ENCODE data around the gene KLK15.
A peak's percentile ranks its signal among the peaks of the same experiment; 100 is the strongest.

The KLK15 gene

DNA sequence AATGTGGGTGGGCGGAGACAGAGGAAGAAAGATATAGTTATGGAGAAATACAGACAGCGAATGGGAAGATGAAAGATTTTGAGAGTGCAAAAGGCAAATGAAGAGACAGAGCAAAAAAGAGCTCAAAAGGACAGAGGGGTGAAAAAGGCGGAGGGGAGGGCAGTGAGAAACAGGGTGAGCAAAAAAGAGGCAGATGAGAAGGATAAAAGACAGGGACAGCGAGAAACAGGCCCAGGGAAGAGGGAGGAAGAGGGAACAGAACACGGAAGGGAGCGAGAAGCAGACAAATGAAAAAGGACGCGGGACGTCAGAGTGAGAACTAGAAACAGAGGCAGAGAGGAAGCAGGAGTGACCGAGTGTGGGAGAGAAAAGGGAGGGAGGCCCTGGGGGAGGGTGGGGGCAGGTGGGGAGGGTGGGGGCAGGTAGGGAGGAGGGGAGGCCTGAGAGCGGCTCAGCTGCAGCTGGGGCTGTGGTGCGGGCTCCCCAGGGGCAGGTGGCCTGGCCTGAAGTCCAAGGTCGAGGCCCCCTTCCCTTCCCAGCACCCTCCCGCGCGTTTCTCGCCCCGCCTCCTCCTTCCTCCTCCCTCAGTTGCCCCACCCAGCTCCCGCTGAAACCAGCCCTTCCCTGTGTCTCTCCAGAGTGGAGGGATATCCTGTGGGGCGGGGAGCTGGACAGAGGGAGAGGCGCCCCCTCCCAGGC is 12.7 kb downstream of the KLK15 start:
- TF ChIP-seq, protein P1, sequence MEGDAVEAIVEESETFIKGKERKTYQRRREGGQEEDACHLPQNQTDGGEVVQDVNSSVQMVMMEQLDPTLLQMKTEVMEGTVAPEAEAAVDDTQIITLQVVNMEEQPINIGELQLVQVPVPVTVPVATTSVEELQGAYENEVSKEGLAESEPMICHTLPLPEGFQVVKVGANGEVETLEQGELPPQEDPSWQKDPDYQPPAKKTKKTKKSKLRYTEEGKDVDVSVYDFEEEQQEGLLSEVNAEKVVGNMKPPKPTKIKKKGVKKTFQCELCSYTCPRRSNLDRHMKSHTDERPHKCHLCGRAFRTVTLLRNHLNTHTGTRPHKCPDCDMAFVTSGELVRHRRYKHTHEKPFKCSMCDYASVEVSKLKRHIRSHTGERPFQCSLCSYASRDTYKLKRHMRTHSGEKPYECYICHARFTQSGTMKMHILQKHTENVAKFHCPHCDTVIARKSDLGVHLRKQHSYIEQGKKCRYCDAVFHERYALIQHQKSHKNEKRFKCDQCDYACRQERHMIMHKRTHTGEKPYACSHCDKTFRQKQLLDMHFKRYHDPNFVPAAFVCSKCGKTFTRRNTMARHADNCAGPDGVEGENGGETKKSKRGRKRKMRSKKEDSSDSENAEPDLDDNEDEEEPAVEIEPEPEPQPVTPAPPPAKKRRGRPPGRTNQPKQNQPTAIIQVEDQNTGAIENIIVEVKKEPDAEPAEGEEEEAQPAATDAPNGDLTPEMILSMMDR (IDR thresholded peaks at IDR 0.05; ENCODE audit: extremely low read depth, missing control alignments), result no peak
- peak; percentile 78 for DNase-seq (ENCODE audit: low spot score)

DNA sequence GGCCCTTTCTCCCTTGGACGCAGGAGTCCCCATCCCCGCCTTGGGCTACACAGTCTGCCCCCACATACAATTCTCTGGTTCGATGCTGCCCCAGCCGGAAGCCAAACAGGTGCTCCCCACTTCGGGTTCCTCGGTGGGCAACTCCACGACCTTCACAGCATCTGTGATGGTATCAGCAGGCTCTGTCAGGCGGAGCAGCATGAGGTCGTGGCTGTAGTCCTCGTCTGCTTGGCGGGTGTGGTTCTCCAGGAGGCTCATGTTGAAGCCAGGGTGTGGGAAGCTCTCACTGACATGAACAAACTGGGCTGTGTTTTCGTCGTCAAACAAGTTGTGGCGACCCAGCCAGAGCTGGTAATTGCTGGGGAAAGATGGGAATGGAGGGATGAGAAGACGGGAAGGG is 13.3 kb downstream of the KLK15 start:
- DNase-seq (ENCODE audit: low spot score), result no peak
- TF ChIP-seq, protein P1 (IDR thresholded peaks at IDR 0.05; ENCODE audit: extremely low read depth, missing control alignments), result no peak

DNA sequence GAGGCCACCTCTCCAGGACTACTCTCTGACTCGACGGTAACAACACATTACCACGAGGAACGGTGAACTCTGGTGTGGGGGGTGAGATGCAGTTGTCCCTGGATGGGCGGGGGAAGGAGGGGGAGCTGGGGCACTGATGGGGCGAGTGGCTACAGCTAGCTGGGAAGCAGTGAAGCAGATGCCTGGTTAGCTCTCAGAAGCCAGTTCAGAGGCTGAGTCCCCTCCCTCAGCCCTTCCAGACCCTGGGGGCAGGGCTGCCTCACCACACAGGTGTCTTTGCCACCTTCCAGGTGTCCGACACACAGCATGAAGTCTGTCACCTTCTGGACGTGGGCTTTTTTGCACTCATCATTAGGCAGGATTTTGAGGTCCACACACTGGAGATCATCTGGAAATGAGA is 13.7 kb downstream of the KLK15 start:
- TF ChIP-seq, protein P1 (IDR thresholded peaks at IDR 0.05; ENCODE audit: extremely low read depth, missing control alignments), result no peak
- DNase-seq (ENCODE audit: low spot score), result no peak

DNA sequence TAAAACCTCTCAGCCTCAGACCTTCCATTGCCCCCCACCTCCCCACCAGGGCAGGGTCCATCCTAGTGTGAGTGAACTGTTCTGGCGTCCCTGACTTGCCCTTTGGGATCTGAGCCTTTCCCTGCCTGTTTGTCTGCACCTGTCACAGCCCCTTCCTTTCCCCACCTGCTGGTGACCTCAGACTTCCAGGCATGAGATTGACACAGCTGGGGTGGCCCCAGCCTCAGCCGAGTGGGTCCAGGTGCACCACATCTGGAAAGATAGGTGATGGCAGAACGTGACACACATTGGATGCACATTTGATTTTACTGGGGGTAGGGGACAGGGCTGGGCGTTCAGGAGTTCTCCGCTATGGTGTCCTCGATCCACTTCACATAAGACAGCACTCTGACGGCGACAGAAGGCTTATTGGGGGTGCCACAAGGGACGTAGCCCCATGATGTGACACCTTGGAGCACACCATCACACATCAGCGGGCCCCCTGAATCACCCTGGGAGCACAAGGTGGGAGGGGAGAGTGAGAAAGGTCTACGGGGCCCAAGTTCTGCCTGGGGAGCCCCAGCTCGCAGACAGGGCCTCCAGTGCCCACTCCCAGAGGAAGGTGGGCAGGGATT is 14.4 kb downstream of the KLK15 start:
- DNase-seq (ENCODE audit: low spot score), result no peak
- TF ChIP-seq, protein P1 (IDR thresholded peaks at IDR 0.05; ENCODE audit: extremely low read depth, missing control alignments), result no peak

DNA sequence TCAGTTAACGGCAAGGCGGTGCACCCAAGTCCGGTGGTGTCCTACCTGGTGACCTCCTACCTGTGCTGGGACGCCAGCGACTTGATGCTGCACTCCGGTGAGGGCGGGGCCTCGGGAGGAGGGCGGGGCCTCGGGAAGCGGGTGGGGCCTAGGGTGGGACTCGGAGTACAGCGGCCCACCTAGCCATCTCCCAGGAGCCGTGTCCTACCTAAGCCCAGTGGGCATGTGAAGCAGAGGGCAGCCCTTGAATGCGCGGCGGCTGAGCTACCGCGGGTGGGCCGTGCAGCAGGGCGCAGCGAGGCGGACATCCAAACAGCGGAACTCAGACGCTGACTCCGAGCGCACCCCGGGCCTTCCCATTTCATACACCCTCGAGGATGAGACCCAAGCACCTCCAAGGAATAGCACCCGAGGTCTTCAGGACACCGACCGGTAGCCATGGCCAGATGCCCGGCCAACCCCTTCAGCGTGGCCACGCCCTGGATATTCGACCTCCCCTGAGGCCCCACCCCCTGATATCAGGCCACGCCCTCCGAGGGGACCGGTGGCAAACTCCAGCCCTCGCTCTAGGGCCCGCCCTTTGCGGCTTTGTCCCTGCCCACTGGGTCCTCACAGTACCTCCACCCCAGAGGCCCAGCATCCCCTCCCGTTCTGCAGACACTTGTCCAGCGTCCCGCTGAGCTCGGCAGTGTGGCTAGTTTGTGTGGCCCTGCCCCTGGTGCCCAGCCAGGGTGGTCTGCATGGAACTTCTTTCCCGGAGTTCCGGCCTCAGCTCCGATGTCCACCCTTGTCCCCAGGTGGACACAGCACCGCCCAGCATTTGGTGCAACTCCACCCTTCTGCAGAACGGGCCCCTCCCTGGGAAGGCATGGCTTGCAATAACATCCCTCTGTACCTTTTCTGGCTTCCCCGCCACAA is 15.2 kb downstream of the KLK15 start:
- peak; percentile 92 for DNase-seq (ENCODE audit: low spot score)
- TF ChIP-seq, protein P1 (IDR thresholded peaks at IDR 0.05; ENCODE audit: extremely low read depth, missing control alignments), result no peak

DNA sequence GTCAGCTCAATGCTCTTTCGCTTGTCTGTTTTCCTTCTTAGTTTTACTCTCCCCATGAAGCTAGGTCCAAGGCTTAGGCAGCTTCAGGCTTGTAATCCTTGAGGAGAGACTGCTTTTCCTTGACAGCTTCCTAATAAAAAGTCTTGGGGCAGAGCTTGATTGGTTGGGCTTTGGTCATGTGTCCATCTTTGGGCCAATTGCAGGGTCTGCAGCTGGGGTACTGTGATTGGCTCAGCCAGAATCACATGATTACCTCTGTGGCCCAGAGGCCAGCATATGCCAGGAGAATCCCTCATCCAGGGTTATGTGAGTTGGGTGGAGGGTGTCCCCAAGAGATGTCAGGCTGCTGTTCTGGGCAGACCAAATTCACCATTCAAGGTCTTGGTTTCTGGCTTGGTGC is 17.9 kb downstream of the KLK15 start:
- no peak for DNase-seq (ENCODE audit: low spot score)
- TF ChIP-seq, protein P1 (IDR thresholded peaks at IDR 0.05; ENCODE audit: extremely low read depth, missing control alignments), result no peak

DNA sequence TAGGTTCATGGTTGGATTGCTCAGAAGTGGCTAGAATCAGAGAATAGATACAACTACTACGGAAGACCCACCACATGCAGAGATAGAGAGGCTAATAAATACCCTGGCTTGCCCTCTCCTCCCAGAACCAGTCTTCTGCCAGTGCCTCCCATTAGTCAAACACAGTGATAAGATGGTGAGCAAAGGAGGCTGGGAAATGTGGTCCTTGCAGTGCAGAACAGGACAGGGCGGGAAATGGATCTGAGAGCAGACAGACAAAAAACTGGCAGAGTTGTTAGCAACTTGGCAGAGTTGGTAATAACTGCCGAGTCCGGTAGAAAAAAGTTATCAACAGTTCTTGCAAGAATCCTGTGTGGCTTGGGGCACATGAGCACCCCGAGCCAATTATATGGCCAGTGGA is 18.5 kb downstream of the KLK15 start:
- TF ChIP-seq, protein P1 (IDR thresholded peaks at IDR 0.05; ENCODE audit: extremely low read depth, missing control alignments), result no peak
- DNase-seq (ENCODE audit: low spot score), result no peak

Data from GM20000 (cell line).